ENCODE data around the gene TSPAN16.
A peak's percentile ranks its signal among the peaks of the same experiment; 100 is the strongest.

Gene TSPAN16

GRCh38 chr19:11293433-11294389, 2.2 kb upstream of the TSPAN16 start (continued):
- no peak for TF ChIP-seq ZNF785 (tag by site-specific recombination; IDR thresholded peaks at IDR 0.05)
- no peak for TF ChIP-seq TRIM28 (IDR thresholded peaks at IDR 0.05; ENCODE audit: borderline replicate concordance, low read length)
- TF ChIP-seq ZNF341 (tag by site-specific recombination; IDR thresholded peaks at IDR 0.05; ENCODE audit: low read depth): peak; percentile 51; the same call in 1 of the 2 replicates
- TF ChIP-seq ZNF202 (tag by site-specific recombination; IDR thresholded peaks at IDR 0.05; ENCODE audit: borderline replicate concordance): no peak
- no peak for TF ChIP-seq WT1 (tag by site-specific recombination; IDR thresholded peaks at IDR 0.05)
- TF ChIP-seq, protein P1, sequence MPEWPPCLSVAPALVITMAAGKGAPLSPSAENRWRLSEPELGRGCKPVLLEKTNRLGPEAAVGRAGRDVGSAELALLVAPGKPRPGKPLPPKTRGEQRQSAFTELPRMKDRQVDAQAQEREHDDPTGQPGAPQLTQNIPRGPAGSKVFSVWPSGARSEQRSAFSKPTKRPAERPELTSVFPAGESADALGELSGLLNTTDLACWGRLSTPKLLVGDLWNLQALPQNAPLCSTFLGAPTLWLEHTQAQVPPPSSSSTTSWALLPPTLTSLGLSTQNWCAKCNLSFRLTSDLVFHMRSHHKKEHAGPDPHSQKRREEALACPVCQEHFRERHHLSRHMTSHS (tag by site-specific recombination; IDR thresholded peaks at IDR 0.05): no peak
- peak; percentile 27; the same call in 1 of the 2 replicates for TF ChIP-seq ZBTB21 (tag by site-specific recombination; IDR thresholded peaks at IDR 0.05)
- TF ChIP-seq ZNF677 (tag by site-specific recombination; IDR thresholded peaks at IDR 0.05): no peak
- no peak; the same call in 1 of the 2 replicates for TF ChIP-seq ZXDB (tag by site-specific recombination; IDR thresholded peaks at IDR 0.05)
- peak; percentile 89 for TF ChIP-seq KLF16 (tag by site-specific recombination; IDR thresholded peaks at IDR 0.05)
- TF ChIP-seq GLIS2 (tag by site-specific recombination; IDR thresholded peaks at IDR 0.05): no peak
- TF ChIP-seq ZNF311 (tag by site-specific recombination; IDR thresholded peaks at IDR 0.05; ENCODE audit: borderline replicate concordance): no peak
- TF ChIP-seq ZBTB1 (tag by site-specific recombination; IDR thresholded peaks at IDR 0.05): no peak
- no peak for TF ChIP-seq ZNF133 (tag by site-specific recombination; IDR thresholded peaks at IDR 0.05)
- TF ChIP-seq ZSCAN18 (tag by site-specific recombination; IDR thresholded peaks at IDR 0.05): no peak
- 0 out of 2 replicates have a peak, but pooled peaks have one; percentile 46 for TF ChIP-seq ZFP69B (tag by site-specific recombination; IDR thresholded peaks at IDR 0.05)
- TF ChIP-seq ZNF791 (tag by site-specific recombination; IDR thresholded peaks at IDR 0.05): no peak
- no peak for TF ChIP-seq ZNF621 (tag by site-specific recombination; IDR thresholded peaks at IDR 0.05)
- TF ChIP-seq ZNF221 (tag by site-specific recombination; IDR thresholded peaks at IDR 0.05; ENCODE audit: borderline replicate concordance): no peak; the same call in 1 of the 2 replicates
- TF ChIP-seq ZNF423 (tag by site-specific recombination; IDR thresholded peaks at IDR 0.05): no peak
- TF ChIP-seq ZNF514 (tag by site-specific recombination; IDR thresholded peaks at IDR 0.05): no peak
- TF ChIP-seq ZNF354C (tag by site-specific recombination; IDR thresholded peaks at IDR 0.05; ENCODE audit: borderline replicate concordance, low read depth): no peak
- peak; percentile 76 for TF ChIP-seq PRDM10 (tag by site-specific recombination; IDR thresholded peaks at IDR 0.05)
- TF ChIP-seq ZNF391 (tag by site-specific recombination; IDR thresholded peaks at IDR 0.05; ENCODE audit: borderline replicate concordance, low read depth): peak; percentile 72; the same call in 1 of the 2 replicates
- TF ChIP-seq ZSCAN23 (tag by site-specific recombination; IDR thresholded peaks at IDR 0.05): no peak
- no peak for TF ChIP-seq SETDB1 (IDR thresholded peaks at IDR 0.05; ENCODE audit: insufficient read length, low read length)
- no peak for TF ChIP-seq ZNF544 (tag by site-specific recombination; IDR thresholded peaks at IDR 0.05)
- TF ChIP-seq ZNF558 (tag by site-specific recombination; IDR thresholded peaks at IDR 0.05): no peak
- TF ChIP-seq ZSCAN5A (tag by site-specific recombination; IDR thresholded peaks at IDR 0.05): no peak
- peak; percentile 66; the same call in 1 of the 2 replicates for TF ChIP-seq ZNF561 (tag by site-specific recombination; IDR thresholded peaks at IDR 0.05; ENCODE audit: borderline replicate concordance)
- TF ChIP-seq ZNF140 (tag by site-specific recombination; IDR thresholded peaks at IDR 0.05): no peak; the same call in 1 of the 2 replicates
